ENCODE data around the gene PMFBP1.
A peak's percentile ranks its signal among the peaks of the same experiment; 100 is the strongest.

PMFBP1 gene

GRCh38 chr16:72112906-72113615 is 58.9 kb downstream of the PMFBP1 start:
- Histone ChIP-seq H3K9me3 (ENCODE audit: control insufficient read depth, insufficient read depth, low read depth, low read length) (no peaks in the 10 kb centered on the region), H3K4me1 (ENCODE audit: control insufficient read depth, insufficient read depth, low read length) (no peaks in the 10 kb centered on the region; the same call in 1 of the 2 replicates), H3K27ac (ENCODE audit: low read depth, low read length) (no peak overlapping the region), H3K36me3 (ENCODE audit: control insufficient read depth, insufficient read depth, low read length) (peaks cover 50% of the 10 kb centered on the region), H3K27me3 (ENCODE audit: control insufficient read depth, insufficient read depth, low read length) (no peaks in the 10 kb centered on the region), H3K9ac (ENCODE audit: low read length) (no peak overlapping the region), H3K4me3 (ENCODE audit: low read depth, low read length) (no peak overlapping the region)

- H3K27ac ChIP-seq (ENCODE audit: low read depth, low read length): peak overlapping the region; percentile 60; the same call in 1 of the 2 replicates
- H3K9ac ChIP-seq (ENCODE audit: low read length): peak overlapping the region; percentile 50
- H3K4me3 ChIP-seq (ENCODE audit: low read depth, low read length): no peak overlapping the region
- no peaks in the 10 kb centered on the region for H3K9me3 ChIP-seq (ENCODE audit: control insufficient read depth, insufficient read depth, low read depth, low read length)
- H3K4me1 ChIP-seq (ENCODE audit: control insufficient read depth, insufficient read depth, low read length): no peaks in the 10 kb centered on the region; the same call in 1 of the 2 replicates
- no peaks in the 10 kb centered on the region for H3K27me3 ChIP-seq (ENCODE audit: control insufficient read depth, insufficient read depth, low read length)
- H3K36me3 ChIP-seq (ENCODE audit: control insufficient read depth, insufficient read depth, low read length): peaks cover 57% of the 10 kb centered on the region
Measured at GRCh38 chr16:72112452-72112792, 59.5 kb downstream of the PMFBP1 start.

- H3K9me3 ChIP-seq (ENCODE audit: control insufficient read depth, insufficient read depth, low read depth, low read length): no peaks in the 10 kb centered on the region
- no peak overlapping the region for H3K4me3 ChIP-seq (ENCODE audit: low read depth, low read length)
- peak overlapping the region; percentile 50 for H3K9ac ChIP-seq (ENCODE audit: low read length)
- no peaks in the 10 kb centered on the region; the same call in 1 of the 2 replicates for H3K4me1 ChIP-seq (ENCODE audit: control insufficient read depth, insufficient read depth, low read length)
- H3K27ac ChIP-seq (ENCODE audit: low read depth, low read length): peak overlapping the region; percentile 60; the same call in 1 of the 2 replicates
- peaks cover 62% of the 10 kb centered on the region for H3K36me3 ChIP-seq (ENCODE audit: control insufficient read depth, insufficient read depth, low read length)
- H3K27me3 ChIP-seq (ENCODE audit: control insufficient read depth, insufficient read depth, low read length): no peaks in the 10 kb centered on the region
Measured at GRCh38 chr16:72111657-72112451, 60.1 kb downstream of the PMFBP1 start.

DNA sequence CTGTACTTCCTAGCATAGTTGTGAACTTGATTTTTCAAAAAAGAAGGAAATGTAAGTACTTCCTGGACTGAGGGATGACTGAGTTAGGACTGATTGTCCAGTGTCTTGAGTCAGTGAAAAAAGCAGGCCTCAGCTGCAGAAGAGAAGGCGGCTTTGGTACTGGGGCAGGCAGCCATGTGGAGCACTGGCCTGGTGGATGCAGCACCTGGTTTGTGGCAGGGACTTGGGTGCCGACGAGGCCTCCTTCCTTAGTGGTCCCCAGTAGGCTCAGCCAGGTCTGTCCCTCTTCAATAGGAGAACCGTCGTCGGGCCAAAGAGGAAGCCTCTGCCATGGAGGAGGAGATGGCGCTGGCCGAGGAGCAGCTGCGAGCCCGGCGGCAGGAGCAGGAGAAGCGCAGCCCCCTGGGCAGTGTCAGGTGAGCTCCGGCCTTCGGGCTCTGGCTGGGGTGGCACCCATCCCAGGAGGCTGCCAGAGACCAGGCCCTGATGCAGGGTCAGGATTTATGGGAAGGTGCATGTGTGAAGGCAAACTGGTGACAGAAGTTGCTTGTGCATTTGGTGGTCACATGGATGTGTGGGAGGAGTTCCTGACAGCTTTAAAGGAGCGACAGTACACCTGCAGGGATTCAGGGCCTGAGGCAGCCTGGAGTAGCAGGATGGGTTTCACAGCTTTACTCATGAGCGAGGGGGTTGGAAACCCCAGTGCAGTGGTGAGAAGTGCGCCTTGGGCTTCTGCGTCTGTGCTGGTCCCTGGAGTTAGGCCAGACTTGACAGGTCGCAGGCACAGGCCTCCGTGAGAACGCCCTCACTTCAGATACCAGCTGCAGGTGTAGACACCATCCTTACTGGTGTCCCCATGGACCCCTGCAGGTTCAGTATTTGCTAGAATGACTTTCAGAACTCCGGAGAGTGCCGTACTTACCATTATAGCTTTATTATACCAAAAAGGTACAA is 61.0 kb downstream of the PMFBP1 start:
- Histone ChIP-seq H3K36me3 (ENCODE audit: control insufficient read depth, insufficient read depth, low read length) (peaks cover 68% of the 10 kb centered on the region), H3K4me1 (ENCODE audit: control insufficient read depth, insufficient read depth, low read length) (no peaks in the 10 kb centered on the region; the same call in 1 of the 2 replicates), H3K27ac (ENCODE audit: low read depth, low read length) (no peak overlapping the region), H3K9me3 (ENCODE audit: control insufficient read depth, insufficient read depth, low read depth, low read length) (no peaks in the 10 kb centered on the region), H3K4me3 (ENCODE audit: low read depth, low read length) (no peak overlapping the region), H3K27me3 (ENCODE audit: control insufficient read depth, insufficient read depth, low read length) (no peaks in the 10 kb centered on the region), H3K9ac (ENCODE audit: low read length) (no peak overlapping the region)

DNA sequence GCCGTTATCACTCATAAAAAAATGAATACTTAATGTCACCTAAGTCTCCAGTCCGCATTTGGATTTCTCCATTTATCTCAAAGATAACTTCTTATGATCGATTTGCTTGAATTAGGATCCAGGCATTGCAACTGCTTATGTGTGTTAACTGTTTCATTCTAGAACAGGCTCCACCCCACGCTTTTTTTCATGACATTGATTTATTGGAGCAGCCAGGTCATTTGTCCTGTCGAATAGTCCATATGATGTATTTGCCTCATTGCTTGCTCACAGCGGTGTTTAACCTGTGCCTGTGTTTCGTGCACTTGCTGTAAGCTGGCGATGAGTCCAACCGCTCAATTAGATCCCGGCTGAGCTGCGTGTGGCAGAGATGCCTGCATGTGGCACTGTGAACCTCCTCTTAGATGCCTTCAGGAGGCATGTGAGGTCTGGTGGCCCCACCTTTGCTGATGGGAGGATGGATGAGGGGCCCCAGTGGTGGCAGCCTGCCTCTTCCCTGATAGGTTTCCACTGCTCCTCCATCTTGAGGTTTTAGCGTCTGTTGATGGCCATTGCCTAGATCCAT is 61.9 kb downstream of the PMFBP1 start:
- peaks cover 77% of the 10 kb centered on the region for H3K36me3 ChIP-seq (ENCODE audit: control insufficient read depth, insufficient read depth, low read length)

GRCh38 chr16:72109300-72109699 is 62.7 kb downstream of the PMFBP1 start:
- no peaks in the 10 kb centered on the region for H3K27me3 ChIP-seq (ENCODE audit: control insufficient read depth, insufficient read depth, low read length)
- H3K4me1 ChIP-seq (ENCODE audit: control insufficient read depth, insufficient read depth, low read length): no peaks in the 10 kb centered on the region; the same call in 1 of the 2 replicates
- H3K36me3 ChIP-seq (ENCODE audit: control insufficient read depth, insufficient read depth, low read length): peaks cover 85% of the 10 kb centered on the region
- H3K9me3 ChIP-seq (ENCODE audit: control insufficient read depth, insufficient read depth, low read depth, low read length): no peaks in the 10 kb centered on the region
- no peak overlapping the region for H3K9ac ChIP-seq (ENCODE audit: low read length)
- H3K27ac ChIP-seq (ENCODE audit: low read depth, low read length): no peak overlapping the region
- H3K4me3 ChIP-seq (ENCODE audit: low read depth, low read length): no peak overlapping the region

More for the DNA sequence above, 61.9 kb downstream of the PMFBP1 start:
- Histone ChIP-seq H3K9ac (ENCODE audit: low read length) (no peak overlapping the region), H3K27me3 (ENCODE audit: control insufficient read depth, insufficient read depth, low read length) (no peaks in the 10 kb centered on the region), H3K27ac (ENCODE audit: low read depth, low read length) (no peak overlapping the region), H3K4me1 (ENCODE audit: control insufficient read depth, insufficient read depth, low read length) (no peaks in the 10 kb centered on the region; the same call in 1 of the 2 replicates), H3K4me3 (ENCODE audit: low read depth, low read length) (no peak overlapping the region), H3K9me3 (ENCODE audit: control insufficient read depth, insufficient read depth, low read depth, low read length) (no peaks in the 10 kb centered on the region)

DNA sequence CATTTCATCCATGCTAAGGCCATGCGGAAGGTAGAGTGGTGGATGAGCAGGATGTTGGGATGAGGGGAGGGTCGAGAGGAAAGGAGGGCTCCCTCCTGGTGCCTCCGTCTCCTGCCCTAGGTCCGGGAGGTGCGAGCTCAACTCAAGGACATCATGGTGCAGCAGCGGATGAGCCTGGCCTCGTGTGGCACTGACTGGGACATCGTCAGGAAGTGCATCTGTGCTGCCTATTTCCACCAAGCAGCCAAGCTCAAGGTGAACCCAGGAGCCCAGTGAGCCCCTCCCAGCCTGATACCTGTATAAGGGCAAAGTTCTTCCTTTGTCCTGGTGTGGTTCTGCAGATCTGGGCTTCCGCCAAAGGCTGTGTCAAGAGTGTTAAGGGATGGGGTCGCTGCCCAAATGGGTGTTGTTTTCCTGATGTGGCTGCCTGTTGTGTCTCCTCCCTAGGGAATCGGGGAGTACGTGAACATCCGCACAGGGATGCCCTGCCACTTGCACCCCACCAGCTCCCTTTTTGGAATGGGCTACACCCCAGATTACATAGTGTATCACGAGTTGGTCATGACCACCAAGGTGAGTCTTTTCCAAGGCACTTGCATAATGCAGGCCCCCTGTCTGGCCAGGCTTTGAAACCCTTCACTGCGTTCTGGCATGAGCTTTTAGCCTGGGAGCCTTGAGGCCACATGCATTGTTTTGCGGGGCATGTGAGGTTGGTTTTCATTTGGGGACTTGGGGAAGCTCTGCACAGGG is 63.4 kb downstream of the PMFBP1 start:
- H3K4me3 ChIP-seq (ENCODE audit: low read depth, low read length): no peak overlapping the region
- H3K9me3 ChIP-seq (ENCODE audit: control insufficient read depth, insufficient read depth, low read depth, low read length): no peaks in the 10 kb centered on the region
- H3K36me3 ChIP-seq (ENCODE audit: control insufficient read depth, insufficient read depth, low read length): peaks cover 93% of the 10 kb centered on the region
- no peaks in the 10 kb centered on the region; the same call in 1 of the 2 replicates for H3K4me1 ChIP-seq (ENCODE audit: control insufficient read depth, insufficient read depth, low read length)
- no peaks in the 10 kb centered on the region for H3K27me3 ChIP-seq (ENCODE audit: control insufficient read depth, insufficient read depth, low read length)
- no peak overlapping the region for H3K27ac ChIP-seq (ENCODE audit: low read depth, low read length)
- no peak overlapping the region for H3K9ac ChIP-seq (ENCODE audit: low read length)

- H3K27ac ChIP-seq (ENCODE audit: low read depth, low read length): no peak overlapping the region
- H3K9ac ChIP-seq (ENCODE audit: low read length): no peak overlapping the region
- H3K4me3 ChIP-seq (ENCODE audit: low read depth, low read length): no peak overlapping the region
- H3K4me1 ChIP-seq (ENCODE audit: control insufficient read depth, insufficient read depth, low read length): no peaks in the 10 kb centered on the region; the same call in 1 of the 2 replicates
- no peaks in the 10 kb centered on the region for H3K9me3 ChIP-seq (ENCODE audit: control insufficient read depth, insufficient read depth, low read depth, low read length)
- H3K36me3 ChIP-seq (ENCODE audit: control insufficient read depth, insufficient read depth, low read length): peaks cover 97% of the 10 kb centered on the region
- no peaks in the 10 kb centered on the region for H3K27me3 ChIP-seq (ENCODE audit: control insufficient read depth, insufficient read depth, low read length)
Measured at GRCh38 chr16:72107371-72107770, 64.6 kb downstream of the PMFBP1 start.

DNA sequence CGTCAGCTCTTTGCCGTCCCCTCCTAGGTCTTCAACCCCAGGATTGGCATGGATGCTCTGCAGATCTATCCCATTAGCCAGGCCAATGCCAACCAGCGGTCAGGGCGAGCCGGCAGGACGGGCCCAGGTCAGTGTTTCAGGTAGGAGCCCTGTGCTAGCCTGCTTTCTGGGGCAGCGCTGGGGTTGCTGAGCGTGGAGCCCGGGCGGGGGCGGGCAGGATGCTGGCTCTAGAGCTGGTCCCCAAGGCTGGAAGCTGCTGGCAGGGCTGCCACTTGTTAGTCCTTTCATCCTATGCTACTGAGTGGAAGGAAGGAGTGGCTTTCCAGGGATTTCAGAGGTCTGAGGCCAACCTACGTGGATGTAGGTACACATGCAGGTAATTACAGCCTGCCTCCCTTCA is 66.0 kb downstream of the PMFBP1 start:
- no peaks in the 10 kb centered on the region for H3K27me3 ChIP-seq (ENCODE audit: control insufficient read depth, insufficient read depth, low read length)
- no peaks in the 10 kb centered on the region for H3K4me1 ChIP-seq (ENCODE audit: control insufficient read depth, insufficient read depth, low read length)
- peaks cover 97% of the 10 kb centered on the region for H3K36me3 ChIP-seq (ENCODE audit: control insufficient read depth, insufficient read depth, low read length)
- H3K9ac ChIP-seq (ENCODE audit: low read length): no peak overlapping the region
- no peaks in the 10 kb centered on the region for H3K9me3 ChIP-seq (ENCODE audit: control insufficient read depth, insufficient read depth, low read depth, low read length)
- H3K27ac ChIP-seq (ENCODE audit: low read depth, low read length): no peak overlapping the region
- H3K4me3 ChIP-seq (ENCODE audit: low read depth, low read length): no peak overlapping the region

- H3K27ac ChIP-seq (ENCODE audit: low read depth, low read length): no peak overlapping the region
- no peaks in the 10 kb centered on the region for H3K27me3 ChIP-seq (ENCODE audit: control insufficient read depth, insufficient read depth, low read length)
- no peaks in the 10 kb centered on the region for H3K9me3 ChIP-seq (ENCODE audit: control insufficient read depth, insufficient read depth, low read depth, low read length)
- H3K9ac ChIP-seq (ENCODE audit: low read length): no peak overlapping the region
- H3K4me3 ChIP-seq (ENCODE audit: low read depth, low read length): no peak overlapping the region
- H3K4me1 ChIP-seq (ENCODE audit: control insufficient read depth, insufficient read depth, low read length): no peaks in the 10 kb centered on the region
- peaks cover 97% of the 10 kb centered on the region for H3K36me3 ChIP-seq (ENCODE audit: control insufficient read depth, insufficient read depth, low read length)
Measured at GRCh38 chr16:72104905-72105304, 67.0 kb downstream of the PMFBP1 start.

Measured in HUES6 (cell line).